ENCODE measurements around the gene LCT. TPM values are rescaled to one million over a fixed set of nuclear protein-coding genes. Genes with fewer than 3 reads are reported as not detected.

LCT gene
- total RNA-seq, 1 experiment from 2014 or later = not detected

DNA sequence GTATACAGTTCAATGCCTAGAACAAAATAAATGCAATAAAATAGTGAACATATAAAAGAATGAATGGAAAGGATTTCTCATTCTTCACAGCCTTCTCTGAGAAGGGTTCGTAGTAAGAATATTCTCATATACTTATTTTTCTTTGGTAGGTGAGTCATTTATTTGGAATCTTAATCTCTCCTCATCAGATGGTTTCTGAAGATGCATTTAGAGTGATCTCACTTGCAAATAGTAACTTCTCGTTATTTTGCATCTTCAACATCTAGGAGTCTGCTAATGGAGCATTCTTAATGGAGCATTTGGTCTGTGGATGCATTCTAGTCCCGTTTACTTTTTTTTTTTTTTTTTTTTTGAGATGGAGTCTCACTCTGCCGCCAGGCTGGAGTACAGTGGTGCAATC is 91.4 kb downstream of the LCT start:
- H3K27me3 ChIP-seq (ENCODE audit: insufficient read depth, low read depth) = no peaks in the 10 kb centered on the region
- no peak overlapping the region for H2AFZ ChIP-seq
- POLR2A ChIA-PET (ENCODE audit: unreplicated experiment) = no interaction called here
- H3K4me1 ChIP-seq (replicated peaks; ENCODE audit: insufficient read depth) = peaks cover 18% of the 10 kb centered on the region
- peaks cover 34% of the 10 kb centered on the region for H4K20me1 ChIP-seq (ENCODE audit: insufficient read depth)
- H3K79me2 ChIP-seq (ENCODE audit: low read depth) = peaks cover 58% of the 10 kb centered on the region
- DNase-seq = no peak
- intact Hi-C loops (cut with micrococcal nuclease; ENCODE audit: unreplicated experiment) = loop anchor here (10.0 kb wide), 1 partner anchor 211 kb away; the partner anchor contains the start of genes R3HDM1 and ZRANB3
- no TSS peak for BruUV-seq (replicated peaks)
- H3K27ac ChIP-seq = no peak overlapping the region
- 0 out of 2 replicates have a peak overlapping the region, but pooled peaks have one; percentile 7 for H3K4me2 ChIP-seq
- CTCF ChIA-PET = no interaction called here
- no peaks in the 10 kb centered on the region for H3K9me3 ChIP-seq (ENCODE audit: insufficient read depth, low read depth)
- peaks cover 11% of the 10 kb centered on the region for H3K36me3 ChIP-seq (ENCODE audit: low read depth)
- no peaks in the 10 kb centered on the region; the same call in 1 of the 2 replicates for H3K9me2 ChIP-seq (ENCODE audit: insufficient read depth)
- no peak overlapping the region for H3K4me3 ChIP-seq
- H3F3A ChIP-seq (ENCODE audit: insufficient read depth, low read depth) = no peaks in the 10 kb centered on the region
- TF ChIP-seq EZH2 (IDR thresholded peaks at IDR 0.05; ENCODE audit: low read depth) = no peak
- TF ChIP-seq, protein P1, sequence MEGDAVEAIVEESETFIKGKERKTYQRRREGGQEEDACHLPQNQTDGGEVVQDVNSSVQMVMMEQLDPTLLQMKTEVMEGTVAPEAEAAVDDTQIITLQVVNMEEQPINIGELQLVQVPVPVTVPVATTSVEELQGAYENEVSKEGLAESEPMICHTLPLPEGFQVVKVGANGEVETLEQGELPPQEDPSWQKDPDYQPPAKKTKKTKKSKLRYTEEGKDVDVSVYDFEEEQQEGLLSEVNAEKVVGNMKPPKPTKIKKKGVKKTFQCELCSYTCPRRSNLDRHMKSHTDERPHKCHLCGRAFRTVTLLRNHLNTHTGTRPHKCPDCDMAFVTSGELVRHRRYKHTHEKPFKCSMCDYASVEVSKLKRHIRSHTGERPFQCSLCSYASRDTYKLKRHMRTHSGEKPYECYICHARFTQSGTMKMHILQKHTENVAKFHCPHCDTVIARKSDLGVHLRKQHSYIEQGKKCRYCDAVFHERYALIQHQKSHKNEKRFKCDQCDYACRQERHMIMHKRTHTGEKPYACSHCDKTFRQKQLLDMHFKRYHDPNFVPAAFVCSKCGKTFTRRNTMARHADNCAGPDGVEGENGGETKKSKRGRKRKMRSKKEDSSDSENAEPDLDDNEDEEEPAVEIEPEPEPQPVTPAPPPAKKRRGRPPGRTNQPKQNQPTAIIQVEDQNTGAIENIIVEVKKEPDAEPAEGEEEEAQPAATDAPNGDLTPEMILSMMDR (conservative IDR thresholded peaks at IDR 0.05) = no peak

DNA sequence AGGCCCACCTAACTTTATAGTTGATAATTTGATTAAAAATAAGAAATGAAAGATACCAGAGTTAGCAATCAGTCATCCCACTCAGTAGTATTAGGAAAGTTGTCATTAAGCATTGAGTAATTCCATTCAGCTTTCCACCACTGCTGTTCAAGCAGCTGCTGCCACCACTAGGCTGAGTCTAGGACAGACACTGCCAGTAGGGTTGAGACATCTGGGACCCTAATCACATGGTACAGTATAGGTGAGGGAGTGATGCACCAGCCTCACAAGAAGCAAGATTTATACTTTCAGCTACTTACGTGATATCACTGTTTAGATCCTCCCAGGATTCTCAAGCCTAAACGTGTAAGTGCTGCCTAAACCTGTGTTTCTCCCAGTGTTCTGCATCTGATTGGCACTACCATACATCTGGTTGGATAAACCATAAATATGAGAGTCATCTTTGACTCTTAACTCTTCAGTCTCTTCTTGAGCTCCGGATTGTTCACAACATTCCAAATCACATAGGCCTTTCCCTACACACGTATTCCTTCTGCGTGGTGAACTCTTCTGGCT is 92.1 kb downstream of the LCT start:
- ChIA-PET CTCF (no interaction called here), POLR2A (ENCODE audit: unreplicated experiment) (no interaction called here)
- Histone ChIP-seq H3F3A (ENCODE audit: insufficient read depth, low read depth) (no peaks in the 10 kb centered on the region), H3K36me3 (ENCODE audit: low read depth) (peaks cover 8% of the 10 kb centered on the region), H3K4me3 (no peak overlapping the region; the same call in 1 of the 2 replicates), H3K27ac (no peak overlapping the region), H3K27me3 (ENCODE audit: insufficient read depth, low read depth) (no peaks in the 10 kb centered on the region), H3K9me3 (ENCODE audit: insufficient read depth, low read depth) (no peaks in the 10 kb centered on the region), H3K79me2 (ENCODE audit: low read depth) (peaks cover 58% of the 10 kb centered on the region), H3K4me2 (0 out of 2 replicates have a peak overlapping the region, but pooled peaks have one; percentile 99), H2AFZ (no peak overlapping the region), H4K20me1 (ENCODE audit: insufficient read depth) (peaks cover 34% of the 10 kb centered on the region), H3K9me2 (ENCODE audit: insufficient read depth) (no peaks in the 10 kb centered on the region; the same call in 1 of the 2 replicates), H3K4me1 (replicated peaks; ENCODE audit: insufficient read depth) (peaks cover 18% of the 10 kb centered on the region)
- TF ChIP-seq EZH2 (IDR thresholded peaks at IDR 0.05; ENCODE audit: low read depth) = no peak
- TF ChIP-seq, protein P1 (conservative IDR thresholded peaks at IDR 0.05) = no peak
- BruUV-seq (replicated peaks) = no TSS peak
- intact Hi-C loops (cut with micrococcal nuclease; ENCODE audit: unreplicated experiment) = loop anchor here (5.0 to 10.0 kb wide), 2 partner anchors 42 to 210 kb away; partner anchors contain the start of genes R3HDM1 and ZRANB3
- no peak for DNase-seq

DNA sequence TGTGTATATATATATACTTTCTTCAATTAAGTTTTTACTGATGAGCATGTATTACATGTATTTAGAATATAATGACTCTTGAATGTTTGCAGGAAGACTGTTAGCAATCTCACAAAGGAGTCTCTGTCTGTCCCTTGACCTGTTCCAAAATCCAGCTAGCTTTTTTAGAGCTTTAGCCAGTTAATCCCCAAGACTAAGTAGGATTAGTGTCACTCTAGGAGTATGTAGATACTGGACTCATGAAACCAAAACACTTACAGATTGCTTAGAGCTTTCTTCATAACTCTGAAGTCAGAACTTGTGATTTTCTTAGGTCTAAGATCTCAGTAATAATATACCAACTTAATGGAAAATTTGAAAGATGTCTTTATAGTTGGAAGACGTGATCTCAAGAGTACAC is 93.1 kb downstream of the LCT start:
- Histone ChIP-seq H2AFZ (no peak overlapping the region), H3K4me1 (replicated peaks; ENCODE audit: insufficient read depth) (peaks cover 18% of the 10 kb centered on the region), H3K27ac (no peak overlapping the region), H3K4me3 (peak overlapping the region; percentile 99), H3K36me3 (ENCODE audit: low read depth) (peaks cover 5% of the 10 kb centered on the region), H3K9me3 (ENCODE audit: insufficient read depth, low read depth) (no peaks in the 10 kb centered on the region), H3K9me2 (ENCODE audit: insufficient read depth) (no peaks in the 10 kb centered on the region; the same call in 1 of the 2 replicates), H3K4me2 (peak overlapping the region; percentile 99), H3K79me2 (ENCODE audit: low read depth) (peaks cover 58% of the 10 kb centered on the region), H3F3A (ENCODE audit: insufficient read depth, low read depth) (no peaks in the 10 kb centered on the region), H4K20me1 (ENCODE audit: insufficient read depth) (peaks cover 34% of the 10 kb centered on the region), H3K27me3 (ENCODE audit: insufficient read depth, low read depth) (no peaks in the 10 kb centered on the region)
- no peak for DNase-seq
- POLR2A ChIA-PET (ENCODE audit: unreplicated experiment) = interaction anchor here (0.6 kb wide), 1 partner anchor 95 kb away, joined by 7 read pairs; no protein-coding TSS in a partner anchor
- CTCF ChIA-PET = no interaction called here
- intact Hi-C loops (cut with micrococcal nuclease; ENCODE audit: unreplicated experiment) = loop anchor here (5.0 to 10.0 kb wide), 2 partner anchors 43 to 209 kb away; partner anchors contain the start of genes R3HDM1 and ZRANB3
- TF ChIP-seq EZH2 (IDR thresholded peaks at IDR 0.05; ENCODE audit: low read depth) = no peak
- TF ChIP-seq, protein P1 (conservative IDR thresholded peaks at IDR 0.05) = no peak
- BruUV-seq (replicated peaks) = no TSS peak

All from PC-9 (cell line).